HG03432 (cell line): ENCODE results near the gene ZBTB18.
"Not testable (repeated sequence)": the region's sequence is repeated elsewhere in the genome, so short reads cannot be mapped to it uniquely, and the experiment has no call there.

Source experiments
- ATAC-seq: cut with Tn5 transposase; IDR thresholded peaks from one replicate; pipeline ENCODE4 v1.9.1; 2021; ENCODE audit warnings: mild to moderate bottlenecking, moderate library complexity; ENCODE audit not compliant: unreplicated experiment

Gene ZBTB18

DNA sequence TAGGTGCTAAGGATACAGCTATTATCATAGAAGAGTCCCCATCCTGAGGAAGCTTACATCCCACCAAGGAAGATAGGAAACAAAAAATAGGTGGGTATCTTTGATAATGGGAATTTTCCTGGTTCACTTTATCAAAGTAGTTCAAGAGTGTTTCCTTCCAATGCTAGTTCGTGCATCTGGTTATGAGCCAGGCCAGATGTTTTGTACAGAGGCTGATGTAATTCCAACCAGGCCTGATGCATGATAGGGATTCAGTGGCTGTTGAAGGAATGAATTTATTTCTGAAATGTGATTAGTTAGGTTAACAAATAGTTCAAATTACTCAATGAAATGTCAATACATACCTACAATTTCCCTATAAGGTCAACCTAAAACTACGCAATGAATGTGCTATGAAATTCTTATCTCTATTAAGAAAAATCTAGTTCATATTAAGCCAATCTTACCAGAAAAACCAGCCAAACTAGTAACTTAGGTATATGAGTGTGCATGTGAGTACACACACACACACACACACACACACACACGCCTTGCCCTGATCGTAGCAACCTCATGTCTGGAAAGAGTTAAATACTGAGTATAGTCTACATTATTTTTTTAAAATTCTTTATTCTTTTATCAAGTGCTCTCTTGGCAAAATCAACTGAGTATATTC, 9.5 kb upstream of the ZBTB18 start:
- ATAC-seq: no peak

DNA sequence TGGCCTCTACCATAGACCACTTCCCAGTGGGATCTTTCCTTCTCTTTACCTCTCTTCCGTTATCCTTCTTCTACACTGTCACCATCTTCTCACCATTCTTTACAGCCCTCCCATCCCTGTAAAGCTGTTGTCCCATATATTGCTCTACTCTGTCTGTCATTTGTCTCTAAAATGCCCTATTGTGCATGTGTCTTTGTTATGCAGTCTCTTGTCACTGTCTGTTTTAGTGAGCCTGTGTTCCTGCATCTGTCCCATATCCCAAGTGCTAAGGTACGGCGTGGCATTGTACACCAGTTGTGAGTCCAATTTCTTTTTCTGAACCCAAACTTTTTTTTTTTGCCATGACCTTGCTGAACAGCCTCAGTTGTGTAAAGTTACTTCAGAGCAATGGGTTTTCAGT, 8.8 kb upstream of the ZBTB18 start:
- ATAC-seq: no peak

DNA sequence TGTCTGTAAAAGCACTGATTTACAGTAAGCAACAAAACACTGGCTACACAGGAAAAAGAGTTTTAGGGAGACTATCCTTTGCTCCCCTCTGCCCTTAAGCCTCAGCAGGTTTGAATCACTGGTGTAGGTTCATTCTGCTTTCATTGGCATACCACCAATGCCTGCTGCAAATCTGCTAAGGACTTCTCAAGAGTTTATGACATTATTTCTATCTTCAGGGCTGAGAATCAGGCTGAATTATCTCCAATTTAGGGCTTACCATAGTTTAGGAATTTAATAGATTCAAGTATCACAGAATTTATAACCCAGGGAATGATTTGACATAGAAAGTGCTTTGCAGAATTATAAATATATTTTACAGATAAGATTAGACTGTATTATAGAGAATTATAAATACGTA, 6.7 kb upstream of the ZBTB18 start:
- ATAC-seq: no peak

DNA sequence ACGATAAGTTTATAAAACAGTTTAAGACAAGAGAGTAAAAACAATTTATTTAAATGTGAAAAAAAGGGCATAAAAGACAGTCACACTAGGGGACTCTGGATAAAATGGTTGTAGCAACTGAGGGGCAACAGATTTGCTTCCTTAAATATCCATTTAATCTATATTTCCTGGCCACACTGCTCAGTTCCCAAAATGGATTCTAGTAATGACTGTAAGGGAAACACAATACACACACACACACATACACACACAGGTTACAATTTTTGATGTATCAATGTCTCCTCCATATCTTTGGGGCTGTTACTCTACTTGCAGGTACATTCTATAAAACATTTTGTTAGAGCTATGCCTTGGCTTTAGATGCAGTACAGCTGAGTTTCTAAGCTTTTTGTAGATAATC, 4.8 kb upstream of the ZBTB18 start:
- not testable (repeated sequence) for ATAC-seq

DNA sequence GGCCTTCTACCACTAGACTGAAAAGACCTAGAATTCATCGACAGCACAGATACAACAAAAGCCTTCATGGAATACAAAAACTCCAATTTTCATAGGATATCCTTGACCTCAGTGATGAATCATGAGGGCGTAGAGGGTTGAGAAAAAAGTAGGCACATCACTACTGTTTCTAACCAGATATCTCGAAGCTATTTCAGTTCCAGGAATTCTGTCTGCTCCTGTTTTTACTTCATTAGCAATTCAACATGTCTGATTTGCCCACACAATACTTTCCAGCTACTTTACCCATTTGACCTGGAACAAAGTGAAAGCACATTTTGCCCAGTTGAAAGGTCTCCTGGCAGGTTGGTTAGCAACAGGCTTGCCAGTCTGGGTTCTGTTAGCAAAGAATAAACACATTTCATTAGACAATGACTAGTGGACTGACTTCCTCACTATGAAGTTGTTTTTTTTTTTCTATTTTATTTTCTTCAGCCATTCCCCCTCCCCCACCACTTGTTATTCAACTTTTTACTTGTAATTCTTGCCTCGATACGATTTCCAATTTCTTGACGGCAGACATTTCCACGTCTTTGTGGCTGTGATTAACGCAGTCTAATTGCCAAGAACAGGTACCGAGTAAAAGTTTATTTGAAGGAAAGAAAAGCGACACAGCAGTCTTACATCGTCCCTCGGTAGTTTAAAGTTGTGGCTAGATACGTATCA, 4.0 kb upstream of the ZBTB18 start:
- ATAC-seq: no peak

DNA sequence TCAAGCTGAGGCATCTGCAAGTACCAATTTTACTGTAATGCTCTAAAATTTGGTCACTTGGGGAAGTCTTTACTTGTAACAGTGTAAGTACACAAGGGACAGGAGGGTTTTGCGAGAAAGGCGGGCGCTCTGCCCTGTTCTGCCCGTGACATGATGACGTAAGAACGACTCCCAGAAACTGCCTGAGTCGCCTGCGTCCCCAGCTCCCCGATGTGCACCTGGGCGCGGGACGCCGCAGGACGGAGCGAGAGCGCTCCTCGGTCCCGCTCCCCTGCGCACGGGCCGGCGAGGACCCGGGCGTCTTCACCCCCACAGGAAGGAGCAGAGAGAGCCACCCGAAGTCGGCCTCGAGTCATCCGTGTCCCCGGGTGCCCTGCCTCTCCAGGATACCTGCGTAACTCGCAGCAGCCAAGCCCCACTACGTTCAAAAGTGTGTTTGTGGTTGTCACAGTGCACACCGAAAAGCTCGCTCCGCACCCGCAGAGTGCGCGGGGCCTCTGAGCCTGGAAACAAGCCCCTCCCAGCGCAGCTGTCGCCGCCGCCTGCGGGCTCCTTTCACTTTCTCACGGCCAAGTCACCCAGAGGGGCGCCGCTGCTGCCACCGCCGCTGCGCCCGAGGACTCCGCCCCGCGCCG, 3.3 kb upstream of the ZBTB18 start:
- ATAC-seq: peak; percentile 75

DNA sequence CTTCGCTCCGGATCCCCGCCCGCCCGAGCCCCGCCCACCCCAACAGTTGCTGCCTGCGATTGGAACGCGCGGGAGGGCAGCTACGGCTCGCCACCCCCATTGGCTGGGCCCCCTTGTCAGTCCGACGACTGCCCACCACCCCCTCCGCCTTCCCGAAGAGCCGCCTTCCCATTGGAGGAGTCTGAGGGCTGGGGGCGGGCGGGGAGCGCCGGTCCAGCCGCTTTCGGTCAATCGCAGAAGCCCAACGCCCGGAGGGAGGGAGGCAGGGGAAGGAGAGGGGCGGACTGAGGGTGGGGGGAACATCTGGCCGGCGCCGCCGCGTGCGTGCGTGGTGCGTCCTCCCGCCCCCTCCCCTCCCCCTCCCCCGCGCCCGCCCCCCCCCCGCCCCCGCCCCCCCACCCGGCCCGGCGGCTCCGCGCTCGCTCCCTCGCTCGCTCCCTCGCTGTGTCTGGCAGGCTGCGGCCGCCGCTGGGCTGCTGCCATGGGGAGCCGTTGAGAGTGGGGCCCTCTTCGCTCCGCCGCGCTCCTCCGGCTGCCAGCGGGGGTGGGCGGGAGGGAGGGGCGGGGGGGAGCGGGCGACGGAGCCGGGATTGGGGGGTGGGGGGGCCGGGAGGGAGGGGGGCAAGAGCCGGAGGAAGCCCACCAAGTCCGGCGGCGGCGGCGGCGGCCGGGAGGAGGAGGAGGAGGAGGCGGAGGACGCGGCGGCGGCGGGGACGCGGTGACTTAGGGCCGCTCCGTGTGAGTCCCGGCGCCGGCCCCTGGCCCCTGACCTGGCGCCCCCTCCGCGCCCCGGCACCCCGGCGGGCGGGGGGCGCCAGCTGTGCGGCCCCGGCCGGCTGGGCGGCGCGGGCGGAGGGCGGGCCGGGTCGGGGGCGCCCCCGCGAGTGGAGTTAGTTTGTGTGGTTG, 2.6 kb upstream of the ZBTB18 start:
- peak; percentile 80 for ATAC-seq

DNA sequence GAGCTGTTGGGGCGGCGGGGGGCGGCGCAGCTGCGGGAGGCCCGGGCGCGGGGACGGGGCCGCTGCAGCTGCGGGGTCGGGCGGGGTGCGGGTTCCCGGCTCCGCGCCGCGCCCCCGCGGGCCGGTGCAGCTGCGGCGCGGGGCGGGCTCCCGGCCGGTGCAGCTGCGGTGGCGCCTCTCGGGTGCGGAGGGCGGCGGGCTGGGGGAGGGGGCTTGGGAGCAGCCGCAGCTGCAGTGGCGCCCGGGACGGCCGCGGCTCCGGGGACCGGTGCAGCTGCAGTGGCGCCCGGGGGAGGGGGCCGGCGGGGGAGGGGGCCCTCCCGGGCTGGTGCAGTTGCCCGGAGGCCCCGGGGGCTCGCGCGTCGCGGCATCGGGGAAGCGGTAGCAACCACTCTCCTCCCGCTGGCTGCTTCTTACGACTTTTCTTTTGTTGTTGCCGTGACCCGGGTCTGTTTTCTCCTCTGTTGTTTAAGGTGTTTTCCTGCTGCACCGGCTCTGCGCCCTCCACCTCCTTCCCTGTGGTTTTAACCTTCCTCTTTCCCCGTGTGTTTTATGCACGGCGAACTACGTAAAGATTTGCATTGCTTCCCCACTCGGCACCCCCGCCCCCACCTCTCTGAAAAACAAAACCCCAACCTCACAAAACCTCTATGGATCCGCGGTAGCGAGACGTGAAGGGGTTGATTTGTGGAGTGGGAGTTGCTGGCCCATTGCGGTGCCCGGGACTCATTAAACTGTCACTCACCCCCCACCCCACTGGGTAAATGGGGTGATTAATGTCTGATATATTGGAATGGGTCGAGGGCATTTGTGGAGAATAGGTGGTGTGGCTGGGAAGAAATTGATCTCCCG, 1.7 kb upstream of the ZBTB18 start:
- ATAC-seq: no peak

DNA sequence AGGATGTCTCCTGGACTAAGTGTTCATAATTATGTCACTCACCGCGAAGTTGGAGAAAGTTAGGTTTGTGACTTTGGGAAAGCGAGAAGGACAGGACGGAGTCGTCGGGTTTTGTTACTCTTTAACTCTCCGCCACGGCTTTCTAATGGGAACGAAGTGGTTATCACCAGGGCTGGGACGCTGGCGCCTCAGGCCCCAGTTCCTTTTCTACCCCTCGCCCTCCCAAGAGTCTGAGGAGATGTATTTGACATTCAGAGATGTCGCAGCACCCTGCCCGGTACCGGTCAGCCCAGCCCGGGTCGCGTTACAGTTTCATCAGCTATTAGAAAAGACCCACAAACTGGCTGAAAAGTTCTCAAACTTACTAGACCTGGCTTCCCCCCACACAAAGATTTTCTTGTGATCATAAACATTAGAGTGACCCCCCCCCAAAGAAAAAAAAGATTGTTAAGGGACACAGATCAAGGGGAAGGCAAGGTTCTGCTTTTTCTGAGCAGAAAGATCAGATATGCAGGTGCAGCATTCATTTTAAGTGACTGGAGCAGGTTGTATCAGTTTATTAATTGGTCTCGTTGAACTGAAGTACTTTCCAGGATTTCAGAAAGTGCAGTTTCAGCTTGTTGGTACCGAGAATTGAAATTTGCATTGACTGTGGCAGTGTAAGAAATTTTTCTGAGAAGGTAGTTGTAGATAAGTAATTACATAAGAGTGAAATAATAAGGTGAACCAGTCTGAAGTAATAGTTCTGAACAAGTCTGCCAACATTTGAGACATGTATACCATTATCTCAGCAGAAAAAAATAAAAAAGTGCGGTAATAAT, 859 bp upstream of the ZBTB18 start:
- no peak for ATAC-seq

DNA sequence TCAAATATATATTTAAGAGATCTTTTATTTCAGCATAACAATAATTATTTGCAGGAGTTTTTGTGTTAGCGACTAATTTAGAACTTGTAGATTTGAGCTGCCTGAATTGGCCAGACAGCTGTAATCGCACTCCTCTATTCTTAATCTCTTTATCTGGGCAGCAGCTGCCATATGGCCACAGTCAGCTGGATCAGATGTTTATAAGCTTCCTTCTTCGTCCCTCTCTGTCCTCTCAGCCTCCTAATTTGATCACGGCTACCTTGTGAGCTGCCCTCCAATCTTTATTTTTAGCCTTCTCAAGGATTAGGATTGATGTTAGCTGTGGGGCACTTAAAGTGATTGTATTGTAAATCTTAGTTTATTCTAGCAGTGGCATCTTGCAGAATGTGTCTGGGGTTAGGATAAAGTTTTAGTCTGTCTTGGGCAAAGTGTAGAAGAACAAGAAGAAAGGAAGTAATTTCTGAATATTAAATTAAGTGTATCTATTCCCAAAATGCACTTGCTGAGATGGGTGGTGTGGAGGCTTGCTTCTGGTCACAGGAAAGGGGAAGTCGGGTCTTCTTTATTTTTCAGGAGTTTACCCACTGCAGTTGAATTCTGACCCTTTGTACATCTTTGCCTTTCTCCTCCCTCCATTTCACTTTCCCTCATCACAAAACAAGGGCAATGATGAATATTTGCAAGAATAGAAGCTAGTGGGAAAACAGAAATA, 1.1 kb downstream of the ZBTB18 start:
- ATAC-seq: no peak

DNA sequence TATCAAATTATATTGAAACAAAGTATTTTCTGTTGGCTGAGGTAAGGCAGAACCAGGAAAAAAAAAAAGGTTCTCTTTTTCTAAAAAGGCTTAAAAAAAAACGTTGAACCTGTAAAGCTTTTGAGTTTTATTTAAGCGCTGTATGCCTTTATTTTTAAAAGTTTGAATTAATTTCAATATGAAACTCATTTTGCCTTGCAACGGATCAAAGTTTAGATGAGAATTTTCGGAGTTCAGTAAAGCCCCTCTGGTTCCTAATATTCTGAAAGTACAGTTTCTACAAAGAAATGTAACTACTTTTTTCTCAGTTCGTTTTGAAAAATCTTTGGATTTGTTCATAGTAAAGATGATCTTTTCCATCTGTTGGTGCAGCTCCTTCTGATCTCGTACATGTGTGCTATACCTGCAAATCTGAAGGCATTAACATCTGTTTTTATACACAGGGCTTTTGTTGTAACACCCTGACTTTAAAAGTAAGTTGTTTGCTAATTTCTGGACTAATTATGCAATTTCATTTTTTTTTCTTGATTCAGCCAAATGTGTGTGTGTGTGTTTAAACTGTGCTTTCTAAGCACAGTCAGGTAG, 1.7 kb downstream of the ZBTB18 start:
- no peak for ATAC-seq

DNA sequence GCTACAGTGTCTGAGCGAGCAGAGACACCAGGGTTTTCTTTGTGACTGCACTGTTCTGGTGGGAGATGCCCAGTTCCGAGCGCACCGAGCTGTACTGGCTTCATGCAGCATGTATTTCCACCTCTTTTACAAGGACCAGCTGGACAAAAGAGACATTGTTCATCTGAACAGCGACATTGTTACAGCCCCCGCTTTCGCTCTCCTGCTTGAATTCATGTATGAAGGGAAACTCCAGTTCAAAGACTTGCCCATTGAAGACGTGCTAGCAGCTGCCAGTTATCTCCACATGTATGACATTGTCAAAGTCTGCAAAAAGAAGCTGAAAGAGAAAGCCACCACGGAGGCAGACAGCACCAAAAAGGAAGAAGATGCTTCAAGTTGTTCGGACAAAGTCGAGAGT, 2.7 kb downstream of the ZBTB18 start:
- no peak for ATAC-seq

DNA sequence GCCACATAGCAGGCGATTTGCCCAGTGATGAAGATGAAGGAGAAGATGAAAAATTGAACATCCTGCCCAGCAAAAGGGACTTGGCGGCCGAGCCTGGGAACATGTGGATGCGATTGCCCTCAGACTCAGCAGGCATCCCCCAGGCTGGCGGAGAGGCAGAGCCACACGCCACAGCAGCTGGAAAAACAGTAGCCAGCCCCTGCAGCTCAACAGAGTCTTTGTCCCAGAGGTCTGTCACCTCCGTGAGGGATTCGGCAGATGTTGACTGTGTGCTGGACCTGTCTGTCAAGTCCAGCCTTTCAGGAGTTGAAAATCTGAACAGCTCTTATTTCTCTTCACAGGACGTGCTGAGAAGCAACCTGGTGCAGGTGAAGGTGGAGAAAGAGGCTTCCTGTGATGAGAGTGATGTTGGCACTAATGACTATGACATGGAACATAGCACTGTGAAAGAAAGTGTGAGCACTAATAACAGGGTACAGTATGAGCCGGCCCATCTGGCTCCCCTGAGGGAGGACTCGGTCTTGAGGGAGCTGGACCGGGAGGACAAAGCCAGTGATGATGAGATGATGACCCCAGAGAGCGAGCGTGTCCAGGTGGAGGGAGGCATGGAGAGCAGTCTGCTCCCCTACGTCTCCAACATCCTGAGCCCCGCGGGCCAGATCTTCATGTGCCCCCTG, 3.3 kb downstream of the ZBTB18 start:
- no peak for ATAC-seq

DNA sequence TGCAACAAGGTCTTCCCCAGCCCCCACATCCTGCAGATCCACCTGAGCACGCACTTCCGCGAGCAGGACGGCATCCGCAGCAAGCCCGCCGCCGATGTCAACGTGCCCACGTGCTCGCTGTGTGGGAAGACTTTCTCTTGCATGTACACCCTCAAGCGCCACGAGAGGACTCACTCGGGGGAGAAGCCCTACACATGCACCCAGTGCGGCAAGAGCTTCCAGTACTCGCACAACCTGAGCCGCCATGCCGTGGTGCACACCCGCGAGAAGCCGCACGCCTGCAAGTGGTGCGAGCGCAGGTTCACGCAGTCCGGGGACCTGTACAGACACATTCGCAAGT, 3.8 kb downstream of the ZBTB18 start:
- ATAC-seq: no peak

DNA sequence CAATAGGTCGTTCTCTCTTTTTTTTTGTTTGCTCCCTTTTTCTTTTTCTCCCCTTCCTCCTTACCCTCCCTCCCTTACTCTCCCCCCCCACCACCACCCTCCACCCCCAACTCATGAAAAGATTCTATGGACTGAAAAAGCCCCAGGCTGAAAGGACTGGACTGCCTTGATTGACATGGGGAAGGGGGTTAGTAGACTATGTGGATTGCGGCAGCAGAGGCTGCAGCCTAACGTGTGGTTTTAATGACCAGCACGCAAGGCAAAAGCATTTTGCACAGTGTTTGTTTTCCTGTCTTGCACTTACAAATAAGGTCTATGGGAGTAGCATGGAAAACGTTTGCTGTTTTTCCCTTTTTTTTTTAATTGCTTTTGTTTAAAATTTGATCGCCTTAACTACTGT, 5.5 kb downstream of the ZBTB18 start:
- no peak for ATAC-seq

DNA sequence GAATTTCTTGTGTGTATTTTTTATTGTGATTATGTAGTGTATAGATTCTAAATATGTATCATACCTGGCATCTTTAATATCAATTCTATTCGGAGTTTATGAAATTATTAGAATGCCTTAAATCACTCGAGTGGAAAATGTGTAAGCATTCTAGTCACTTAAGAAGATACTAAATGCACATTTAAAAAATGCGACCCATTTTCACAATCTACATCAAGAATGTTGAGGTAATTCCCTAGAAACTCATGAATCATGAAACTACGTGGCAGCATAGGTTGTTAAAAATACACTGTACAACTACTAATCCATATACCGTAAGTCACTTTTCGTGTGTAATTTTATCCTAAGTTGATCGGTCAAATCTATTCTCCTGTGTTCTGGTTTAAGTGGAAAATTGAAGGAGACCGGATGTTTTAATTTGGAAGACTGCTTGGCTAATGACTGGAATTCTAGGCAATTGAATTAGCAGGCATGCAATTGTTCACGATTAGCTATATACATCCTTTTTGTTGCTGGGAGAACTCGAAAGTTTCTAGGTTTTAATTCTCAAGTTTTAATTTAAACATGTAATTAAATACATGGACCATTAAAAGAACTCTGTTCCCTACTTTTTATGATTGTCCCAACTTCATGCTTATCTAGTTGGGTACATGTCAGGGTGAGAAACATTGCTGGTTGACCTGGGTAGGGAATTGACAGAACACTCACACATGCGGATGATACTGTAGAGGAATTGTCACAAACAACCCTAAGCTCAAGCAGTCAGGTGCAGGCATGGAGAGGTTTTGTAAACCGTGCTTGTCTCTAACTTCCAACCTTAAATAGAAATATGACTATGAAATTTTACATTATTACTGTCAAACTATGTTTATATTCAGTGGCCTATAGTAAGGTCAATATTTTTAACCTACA, 6.6 kb downstream of the ZBTB18 start:
- no peak for ATAC-seq

DNA sequence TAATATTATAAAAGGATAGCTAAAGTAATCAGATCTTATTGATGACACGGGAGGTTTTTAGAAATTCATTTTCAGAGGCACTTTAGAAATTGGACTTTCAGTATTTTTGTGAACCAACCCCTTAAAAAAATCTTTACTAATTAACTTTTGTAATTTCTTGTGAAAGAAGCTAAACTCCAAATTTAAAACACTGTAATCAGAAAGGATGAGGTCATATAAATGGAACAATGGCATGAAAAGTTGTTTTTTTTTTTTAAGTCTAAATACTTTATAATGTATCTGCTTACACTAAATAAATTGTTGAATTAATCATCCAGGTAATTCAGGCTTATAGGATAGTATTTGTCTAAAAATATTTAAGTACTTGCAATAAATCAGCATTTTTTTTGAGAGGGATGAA, 9.0 kb downstream of the ZBTB18 start:
- no peak for ATAC-seq
